Smooth muscle cell (in vitro differentiated cells): ENCODE results near the gene ADAMTS12. TPM values are rescaled to one million over a fixed set of nuclear protein-coding genes. Genes with fewer than 3 reads are reported as not detected.

Experiments
- DNase-seq: peaks from one replicate; lab custom pipeline; 2025; ENCODE audit not compliant: unreplicated experiment; lab: John Stamatoyannopoulos, UW
- H2AFZ ChIP-seq: fragments of 200-600 bp; sonication (generic); 2 replicates; pipeline ENCODE4 v1.6.0; 2016; ENCODE audit warnings: antibody characterized with exemption, low read depth, mild to moderate bottlenecking
- H3F3A ChIP-seq: fragments of 200-600 bp; sonication (generic); 2 replicates; pipeline ENCODE4 v1.6.0; 2017; ENCODE audit warnings: antibody characterized with exemption, low read depth
- H3K27ac ChIP-seq: fragments of 200-600 bp; sonication (generic); 2 replicates; pipeline ENCODE4 v1.5.1; 2016; ENCODE audit warnings: low read depth, mild to moderate bottlenecking
- H3K27me3 ChIP-seq: fragments of 200-600 bp; sonication (generic); 2 replicates; pipeline ENCODE4 v1.6.1; 2016; ENCODE audit warnings: low read depth, mild to moderate bottlenecking
- H3K36me3 ChIP-seq: fragments of 200-600 bp; sonication (generic); 2 replicates; pipeline ENCODE4 v1.5.1; 2016; ENCODE audit warnings: low read depth
- H3K4me1 ChIP-seq: fragments of 200-600 bp; sonication (generic); 2 replicates; pipeline ENCODE4 v1.5.1; 2016; ENCODE audit warnings: low read depth
- H3K4me2 ChIP-seq: fragments of 200-600 bp; sonication (generic); 2 replicates; pipeline ENCODE4 v1.6.0; 2016; ENCODE audit warnings: mild to moderate bottlenecking
- H3K4me3 ChIP-seq: fragments of 200-600 bp; sonication (generic); 2 replicates; pipeline ENCODE4 v1.5.1; 2016; ENCODE audit warnings: mild to moderate bottlenecking
- H3K79me2 ChIP-seq: fragments of 200-600 bp; sonication (generic); 2 replicates; pipeline ENCODE4 v1.6.0; 2016; ENCODE audit warnings: low read depth, mild to moderate bottlenecking
- H3K9ac ChIP-seq: fragments of 200-600 bp; sonication (generic); 2 replicates; pipeline ENCODE4 v1.6.0; 2016; ENCODE audit warnings: low read depth
- H3K9me3 ChIP-seq: fragments of 200-600 bp; sonication (generic); replicated peaks from 2 replicates; pipeline ENCODE4 v1.5.1; 2016; ENCODE audit warnings: low read depth
- H4K20me1 ChIP-seq: fragments of 200-600 bp; sonication (generic); 2 replicates; pipeline ENCODE4 v1.6.0; 2016; ENCODE audit warnings: low read depth
- CTCF ChIP-seq: fragments of 200-600 bp; sonication (generic); IDR thresholded peaks from 2 replicates; pipeline ENCODE4 v1.5.1; 2017; ENCODE audit warnings: borderline replicate concordance, mild to moderate bottlenecking, antibody characterized with exemption; ENCODE audit not compliant: insufficient read depth, poor library complexity, severe bottlenecking
- WGBS: methylation state at CpG from one replicate; pipeline ENCODE4 v1.1.7; 2016; ENCODE audit warnings: low lambda C conversion rate; 5-methylcytosine and 5-hydroxymethylcytosine counted together
- polyA plus RNA-seq: library from polyadenylated mRNA; unstranded; fragments of >200 nt; fragmentation: Nextera tagmentation; extraction: Ambion mirVana; gene quantifications from 2 replicates; pipeline ENCODE4 v1.2.1, GENCODE V29; 2016
- total RNA-seq: library from RNA; depleted of rRNA; stranded (reverse); fragments of >200 nt; gene quantifications from 2 replicates; pipeline ENCODE4 v1.2.3, GENCODE V29; 2014

The ADAMTS12 gene
- total and polyA plus RNA-seq, 2 experiments from 2014 or later, result 34.3 to 84.9 TPM

- no peak overlapping the region for H2AFZ ChIP-seq
Measured at GRCh38 chr5:33713136-33713765, 178.5 kb downstream of the ADAMTS12 start.

GRCh38 chr5:33712664-33713063 lies 179.1 kb downstream of the ADAMTS12 start:
- Histone ChIP-seq H3K4me1 (no peaks in the 10 kb centered on the region), H3K9me3 (no peaks in the 10 kb centered on the region), H3K79me2 (peaks cover 9% of the 10 kb centered on the region), H4K20me1 (peaks cover 7% of the 10 kb centered on the region), H3K27ac (no peak overlapping the region), H3F3A (no peaks in the 10 kb centered on the region), H3K4me2 (no peak overlapping the region), H3K9ac (no peak overlapping the region), H3K27me3 (no peaks in the 10 kb centered on the region), H3K4me3 (no peak overlapping the region), H2AFZ (no peak overlapping the region), H3K36me3 (no peaks in the 10 kb centered on the region)
- no peak for DNase-seq
- TF ChIP-seq CTCF, result no peak

More at GRCh38 chr5:33713136-33713765, 178.5 kb downstream of the ADAMTS12 start:
- Histone ChIP-seq H3K4me1 (no peaks in the 10 kb centered on the region), H3F3A (no peaks in the 10 kb centered on the region), H3K36me3 (no peaks in the 10 kb centered on the region), H3K79me2 (peaks cover 7% of the 10 kb centered on the region), H3K4me3 (no peak overlapping the region), H3K27me3 (no peaks in the 10 kb centered on the region), H3K4me2 (no peak overlapping the region), H3K27ac (no peak overlapping the region), H4K20me1 (peaks cover 12% of the 10 kb centered on the region), H3K9me3 (no peaks in the 10 kb centered on the region), H3K9ac (no peak overlapping the region)
- WGBS, result 71% methylated on average over 2 of the region's 2 CpGs
- DNase-seq, result no peak
- no peak for TF ChIP-seq CTCF

DNA sequence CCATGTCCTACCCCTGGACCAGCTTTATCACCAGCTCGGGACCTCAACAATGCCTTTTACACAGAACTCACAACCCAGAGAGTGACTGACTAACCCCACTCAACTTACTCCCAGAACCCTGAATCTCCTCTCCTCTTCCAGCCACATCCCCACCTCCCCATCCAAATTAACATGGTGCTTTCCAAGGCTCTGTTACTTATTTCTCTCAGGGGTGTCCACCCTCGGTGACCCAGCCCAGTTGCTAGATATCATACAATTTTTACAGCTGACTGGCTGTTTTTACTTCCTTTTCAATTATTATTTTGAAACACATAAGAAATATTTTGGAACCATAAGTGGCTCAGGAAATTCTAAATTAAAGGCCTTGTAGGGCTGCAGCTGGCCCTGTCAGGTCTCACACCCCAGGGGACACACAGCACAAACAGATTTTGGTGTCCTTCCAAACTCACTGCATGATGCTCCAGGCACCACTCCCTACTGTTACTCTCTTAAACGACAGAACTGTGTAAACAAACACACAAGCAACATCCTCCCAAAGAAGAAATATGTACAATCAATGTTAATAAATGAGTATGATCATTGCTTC lies 180.6 kb downstream of the ADAMTS12 start:
- no peak overlapping the region for H3K4me3 ChIP-seq
- no peaks in the 10 kb centered on the region for H3K4me1 ChIP-seq
- peaks cover 2% of the 10 kb centered on the region for H3K9me3 ChIP-seq
- H4K20me1 ChIP-seq, result no peaks in the 10 kb centered on the region
- H3K27ac ChIP-seq, result no peak overlapping the region
- no peak overlapping the region for H3K4me2 ChIP-seq
- 90% methylated on average over 3 of the region's 3 CpGs for WGBS
- H3K9ac ChIP-seq, result no peak overlapping the region
- H3K27me3 ChIP-seq, result no peaks in the 10 kb centered on the region
- TF ChIP-seq CTCF, result no peak
- no peak for DNase-seq
- H3K36me3 ChIP-seq, result no peaks in the 10 kb centered on the region
- H3F3A ChIP-seq, result no peaks in the 10 kb centered on the region
- H3K79me2 ChIP-seq, result peaks cover 9% of the 10 kb centered on the region
- no peak overlapping the region for H2AFZ ChIP-seq

GRCh38 chr5:33702867-33703266 lies 188.9 kb downstream of the ADAMTS12 start:
- Histone ChIP-seq H3K79me2 (peaks cover 3% of the 10 kb centered on the region), H4K20me1 (peaks cover 17% of the 10 kb centered on the region), H3K4me3 (no peak overlapping the region), H3F3A (no peaks in the 10 kb centered on the region), H3K9ac (no peak overlapping the region), H3K27me3 (no peaks in the 10 kb centered on the region), H3K4me2 (no peak overlapping the region), H3K4me1 (peaks cover 2% of the 10 kb centered on the region), H2AFZ (no peak overlapping the region), H3K36me3 (no peaks in the 10 kb centered on the region), H3K27ac (no peak overlapping the region), H3K9me3 (peaks cover 2% of the 10 kb centered on the region)
- no peak for TF ChIP-seq CTCF
- WGBS, result 96% methylated on average over 3 of the region's 3 CpGs
- DNase-seq, result no peak
